Mesodermal cell (in vitro differentiated cells): ENCODE data around the gene POC5.
"Not testable (repeated sequence)": the region's sequence is repeated elsewhere in the genome, so short reads cannot be mapped to it uniquely, and the experiment has no call there.

Experiments
- H3K27ac ChIP-seq: 2 replicates; pipeline ENCODE4 v1.7.0; 2013; ENCODE audit warnings: mild to moderate bottlenecking, low read depth, low read length, moderate library complexity; ENCODE audit not compliant: severe bottlenecking
- H3K36me3 ChIP-seq: 2 replicates; pipeline ENCODE4 v1.7.1; 2013; ENCODE audit warnings: mild to moderate bottlenecking, low read length, moderate library complexity; ENCODE audit not compliant: control insufficient read depth, insufficient read depth
- H3K4me1 ChIP-seq: one replicate; pipeline ENCODE4 v1.7.1; 2013; ENCODE audit warnings: mild to moderate bottlenecking, low read length; ENCODE audit not compliant: insufficient read depth, control insufficient read depth, poor library complexity, severe bottlenecking
- H3K4me3 ChIP-seq: 2 replicates; pipeline ENCODE4 v1.7.0; 2013; ENCODE audit warnings: low read length, control low read depth, mild to moderate bottlenecking; ENCODE audit not compliant: insufficient read depth, poor library complexity, severe bottlenecking; ENCODE audit errors: extremely low read depth
- H3K9me3 ChIP-seq: 2 replicates; pipeline ENCODE4 v1.7.1; 2013; ENCODE audit warnings: mild to moderate bottlenecking, low read length, moderate library complexity; ENCODE audit not compliant: control insufficient read depth
- WGBS, 2 experiments: methylation state at CpG; one replicate each; pipeline ENCODE4 v1.1.5; 2013; ENCODE audit warnings: missing lambda C conversion rate in 2 of 2; ENCODE audit not compliant: insufficient coverage in 2 of 2; 5-methylcytosine and 5-hydroxymethylcytosine counted together

The POC5 gene

GRCh38 chr5:75706775-75707174, 10.5 kb downstream of the POC5 start:
- Histone ChIP-seq H3K27ac (no peak overlapping the region), H3K4me1 (no peaks in the 10 kb centered on the region), H3K9me3 (no peaks in the 10 kb centered on the region), H3K4me3 (no peak overlapping the region), H3K36me3 (peaks cover 48% of the 10 kb centered on the region)
- 75 to 77% methylated on average over 3 of the region's 3 CpGs for WGBS, 2 experiments

GRCh38 chr5:75706016-75706415, 11.2 kb downstream of the POC5 start:
- Histone ChIP-seq H3K4me1 (no peaks in the 10 kb centered on the region), H3K36me3 (peaks cover 47% of the 10 kb centered on the region), H3K9me3 (no peaks in the 10 kb centered on the region), H3K27ac (no peak overlapping the region), H3K4me3 (no peak overlapping the region)
- 100% methylated on average over 1 of the region's 1 CpG; no CpG with 5 or more reads in 1 of the 2 experiments for WGBS, 2 experiments

- H3K4me1 ChIP-seq: no peaks in the 10 kb centered on the region
- WGBS, 2 experiments: 93 to 100% methylated on average over 2 to 3 of the region's 4 CpGs
- no peaks in the 10 kb centered on the region for H3K9me3 ChIP-seq
- H3K27ac ChIP-seq: no peak overlapping the region
- no peak overlapping the region for H3K4me3 ChIP-seq
- H3K36me3 ChIP-seq: peaks cover 33% of the 10 kb centered on the region
These were observed 15.4 kb downstream of the POC5 start for GRCh38 chr5:75701856-75702255.

- H3K4me1 ChIP-seq, H3K36me3 ChIP-seq, H3K9me3 ChIP-seq, H3K4me3 ChIP-seq, H3K27ac ChIP-seq: not testable (repeated sequence)
- WGBS, 2 experiments: 80 to 93% methylated on average over 5 to 11 of the region's 22 CpGs
These were observed 21.5 kb downstream of the POC5 start for GRCh38 chr5:75695472-75696351.

GRCh38 chr5:75694781-75695180, 22.5 kb downstream of the POC5 start:
- H3K36me3 ChIP-seq: peaks cover 17% of the 10 kb centered on the region
- no CpG with 5 or more reads among the region's 1 CpG for WGBS, 2 experiments
- no peak overlapping the region for H3K4me3 ChIP-seq
- no peak overlapping the region for H3K27ac ChIP-seq
- no peaks in the 10 kb centered on the region for H3K9me3 ChIP-seq
- no peaks in the 10 kb centered on the region for H3K4me1 ChIP-seq

GRCh38 chr5:75690669-75691068, 26.6 kb downstream of the POC5 start:
- Histone ChIP-seq H3K9me3 (no peaks in the 10 kb centered on the region), H3K4me3 (no peak overlapping the region), H3K27ac (no peak overlapping the region), H3K36me3 (peaks cover 28% of the 10 kb centered on the region), H3K4me1 (no peaks in the 10 kb centered on the region)
- no CpG with 5 or more reads among the region's 1 CpG for WGBS, 2 experiments

GRCh38 chr5:75686480-75686879, 30.8 kb downstream of the POC5 start:
- Histone ChIP-seq H3K9me3 (no peaks in the 10 kb centered on the region), H3K4me1 (no peaks in the 10 kb centered on the region), H3K4me3 (no peak overlapping the region), H3K36me3 (peaks cover 25% of the 10 kb centered on the region), H3K27ac (no peak overlapping the region)

- Histone ChIP-seq H3K27ac (no peak overlapping the region), H3K9me3 (no peaks in the 10 kb centered on the region), H3K4me3 (no peak overlapping the region), H3K36me3 (peaks cover 17% of the 10 kb centered on the region), H3K4me1 (no peaks in the 10 kb centered on the region)
- WGBS, 2 experiments: 95 to 99% methylated on average over 10 of the region's 11 CpGs
These were observed 32.1 kb downstream of the POC5 start for GRCh38 chr5:75685141-75685540.

- H3K4me3 ChIP-seq: no peak overlapping the region
- no peaks in the 10 kb centered on the region for H3K4me1 ChIP-seq
- no peak overlapping the region for H3K27ac ChIP-seq
- peaks cover 3% of the 10 kb centered on the region for H3K36me3 ChIP-seq
- 80% methylated on average over 1 of the region's 2 CpGs; no CpG with 5 or more reads in 1 of the 2 experiments for WGBS, 2 experiments
- H3K9me3 ChIP-seq: no peaks in the 10 kb centered on the region
These were observed 36.0 kb downstream of the POC5 start for GRCh38 chr5:75681125-75681830.

GRCh38 chr5:75678155-75678554, 39.1 kb downstream of the POC5 start:
- WGBS, 2 experiments: 88 to 93% methylated on average over 2 of the region's 3 CpGs
- no peaks in the 10 kb centered on the region for H3K4me1 ChIP-seq
- H3K9me3 ChIP-seq: no peaks in the 10 kb centered on the region
- H3K4me3 ChIP-seq: no peak overlapping the region
- peaks cover 13% of the 10 kb centered on the region for H3K36me3 ChIP-seq
- H3K27ac ChIP-seq: no peak overlapping the region

- H3K4me1 ChIP-seq: no peaks in the 10 kb centered on the region
- no peaks in the 10 kb centered on the region for H3K9me3 ChIP-seq
- H3K4me3 ChIP-seq: no peak overlapping the region
- 60% methylated on average over 1 of the region's 1 CpG; no CpG with 5 or more reads in 1 of the 2 experiments for WGBS, 2 experiments
- no peak overlapping the region for H3K27ac ChIP-seq
- peaks cover 17% of the 10 kb centered on the region for H3K36me3 ChIP-seq
These were observed 39.6 kb downstream of the POC5 start for GRCh38 chr5:75677607-75678006.
